H9 (cell line): ENCODE data around the gene DOCK11. TPM values are rescaled to one million over a fixed set of nuclear protein-coding genes. Genes with fewer than 3 reads are reported as not detected.

Source experiments
- DNase-seq: peaks from one replicate; pipeline ENCODE4 v3.0.0-alpha.2; 2017
- H2AFZ ChIP-seq: one replicate; pipeline ENCODE4 v1.6.1; 2013; ENCODE audit warnings: mild to moderate bottlenecking, low read length, control low read depth, moderate library complexity
- H2AK5ac ChIP-seq: 2 replicates; pipeline ENCODE4 v1.6.1; 2013; ENCODE audit warnings: low read length, control low read depth, mixed read lengths; ENCODE audit not compliant: insufficient read length
- H2BK120ac ChIP-seq: one replicate; pipeline ENCODE4 v1.6.1; 2013; ENCODE audit warnings: low read depth, mild to moderate bottlenecking, low read length, control low read depth, inconsistent platforms; ENCODE audit not compliant: poor library complexity, severe bottlenecking
- H2BK12ac ChIP-seq: 2 replicates; pipeline ENCODE4 v1.6.1; 2013; ENCODE audit warnings: low read length, control low read depth, mixed read lengths, low read depth; ENCODE audit not compliant: insufficient read length
- H2BK15ac ChIP-seq: 2 replicates; pipeline ENCODE4 v1.6.1; 2013; ENCODE audit warnings: low read depth, low read length, control low read depth
- H2BK20ac ChIP-seq: one replicate; pipeline ENCODE4 v1.6.1; 2013; ENCODE audit warnings: low read depth, mild to moderate bottlenecking, low read length, control low read depth, inconsistent platforms; ENCODE audit not compliant: poor library complexity, severe bottlenecking
- H2BK5ac ChIP-seq: 2 replicates; pipeline ENCODE4 v1.6.1; 2013; ENCODE audit warnings: low read length, control low read depth, mixed read lengths; ENCODE audit not compliant: insufficient read length
- H3K14ac ChIP-seq: 2 replicates; pipeline ENCODE4 v1.6.1; 2013; ENCODE audit warnings: low read length, control low read depth; ENCODE audit not compliant: insufficient read depth
- H3K18ac ChIP-seq: 2 replicates; pipeline ENCODE4 v1.6.1; 2013; ENCODE audit warnings: low read depth, mild to moderate bottlenecking, mixed read lengths, low read length, control low read depth; ENCODE audit not compliant: insufficient read length
- H3K23ac ChIP-seq: 2 replicates; pipeline ENCODE4 v1.6.1; 2013; ENCODE audit warnings: low read length, control low read depth, mixed read lengths, low read depth; ENCODE audit not compliant: insufficient read length
- H3K23me2 ChIP-seq: 2 replicates; pipeline ENCODE4 v1.6.1; 2013; ENCODE audit warnings: low read depth, mild to moderate bottlenecking, mixed read lengths, low read length, control low read depth; ENCODE audit not compliant: insufficient read length, poor library complexity, severe bottlenecking
- H3K27ac ChIP-seq: 2 replicates; pipeline ENCODE4 v1.5.1; 2013; ENCODE audit warnings: low read length, control low read depth, mixed read lengths, low read depth; ENCODE audit not compliant: insufficient read length
- H3K27me3 ChIP-seq: 2 replicates; pipeline ENCODE4 v1.6.1; 2013; ENCODE audit warnings: low read length, control low read depth, inconsistent platforms; ENCODE audit not compliant: insufficient read depth
- H3K4ac ChIP-seq: 2 replicates; pipeline ENCODE4 v1.6.1; 2013; ENCODE audit warnings: low read depth, mild to moderate bottlenecking, control low read depth, inconsistent platforms, low read length, moderate library complexity
- H3K4me1 ChIP-seq: 2 replicates; pipeline ENCODE4 v1.6.1; 2013; ENCODE audit warnings: low read length, control low read depth, inconsistent platforms; ENCODE audit not compliant: insufficient read depth
- H3K4me2 ChIP-seq: 2 replicates; pipeline ENCODE4 v1.6.1; 2013; ENCODE audit warnings: low read length, control low read depth, mixed read lengths; ENCODE audit not compliant: insufficient read length, insufficient read depth
- H3K56ac ChIP-seq: 2 replicates; pipeline ENCODE4 v1.6.1; 2013; ENCODE audit warnings: low read depth, mild to moderate bottlenecking, mixed read lengths, low read length, control low read depth; ENCODE audit not compliant: insufficient read length
- H3K79me1 ChIP-seq: 2 replicates; pipeline ENCODE4 v1.6.1; 2013; ENCODE audit warnings: low read depth, mild to moderate bottlenecking, moderate library complexity, low read length, control low read depth, inconsistent platforms; ENCODE audit not compliant: insufficient read depth, poor library complexity, severe bottlenecking
- H3K79me2 ChIP-seq: 2 replicates; pipeline ENCODE4 v1.6.1; 2013; ENCODE audit warnings: low read length, control low read depth, inconsistent platforms; ENCODE audit not compliant: insufficient read depth
- H3K9ac ChIP-seq: 2 replicates; pipeline ENCODE4 v1.6.1; 2013; ENCODE audit warnings: low read length, control low read depth, mixed read lengths; ENCODE audit not compliant: insufficient read length; ENCODE audit errors: extremely low read depth
- H3K9me3 ChIP-seq: one replicate; pipeline ENCODE4 v1.6.1; 2013; ENCODE audit warnings: low read depth, low read length, inconsistent platforms; ENCODE audit not compliant: control insufficient read depth
- H3T11ph ChIP-seq: one replicate; pipeline ENCODE4 v1.6.1; 2013; ENCODE audit warnings: mild to moderate bottlenecking, low read length, control low read depth, inconsistent platforms
- H4K20me1 ChIP-seq: one replicate; pipeline ENCODE4 v1.6.1; 2013; ENCODE audit not compliant: control insufficient read depth, insufficient read length, insufficient read depth
- H4K5ac ChIP-seq: 2 replicates; pipeline ENCODE4 v1.6.1; 2013; ENCODE audit warnings: low read depth, mild to moderate bottlenecking, mixed read lengths, low read length, control low read depth; ENCODE audit not compliant: insufficient read length
- H4K8ac ChIP-seq: replicated peaks from 2 replicates; pipeline ENCODE4 v1.6.1; 2013; ENCODE audit warnings: low read length, control low read depth, mixed read lengths, low read depth; ENCODE audit not compliant: insufficient read length
- H4K91ac ChIP-seq: 2 replicates; pipeline ENCODE4 v1.6.1; 2013; ENCODE audit warnings: low read depth, mild to moderate bottlenecking, moderate library complexity, mixed read lengths, low read length, control low read depth; ENCODE audit not compliant: insufficient read length
- H3K27ac Mint-ChIP-seq, 3 experiments: 2 replicates in 2 of 3; 3 replicates in 1 of 3; pipeline ENCODE4 v1.8.0; 2020 to 2021; ENCODE audit warnings: mixed read lengths in 3 of 3, mild to moderate bottlenecking in 1 of 3, moderate library complexity in 1 of 3
- H3K27me3 Mint-ChIP-seq: 2 replicates; pipeline ENCODE4 v1.8.0; 2021; ENCODE audit warnings: low read depth, mild to moderate bottlenecking, moderate library complexity, mixed read lengths
- H3K36me3 Mint-ChIP-seq, 3 experiments: 2 replicates in 2 of 3; 3 replicates in 1 of 3; pipeline ENCODE4 v1.8.0; 2020 to 2021; ENCODE audit warnings: low read depth in 3 of 3, mixed read lengths in 3 of 3; ENCODE audit not compliant: insufficient read depth in 1 of 3
- H3K4me1 Mint-ChIP-seq, 2 experiments: 2 replicates each; pipeline ENCODE4 v1.8.0; 2020; ENCODE audit warnings: mixed read lengths in 2 of 2
- H3K4me3 Mint-ChIP-seq, 2 experiments: 2 replicates in 1 of 2; 3 replicates in 1 of 2; pipeline ENCODE4 v1.8.0; 2020 to 2021; ENCODE audit warnings: mild to moderate bottlenecking in 2 of 2, mixed read lengths in 2 of 2, moderate library complexity in 1 of 2
- H3K9me3 Mint-ChIP-seq, 2 experiments: 2 replicates in 1 of 2; 3 replicates in 1 of 2; pipeline ENCODE4 v1.8.0; 2020; ENCODE audit warnings: mild to moderate bottlenecking in 2 of 2, mixed read lengths in 2 of 2, moderate library complexity in 1 of 2
- CTCF ChIP-seq: fragments of 200-600 bp; sonication (generic); conservative IDR thresholded peaks from 3 replicates; pipeline ENCODE4 v1.8.0; 2021; ENCODE audit warnings: antibody characterized with exemption, mild to moderate bottlenecking
- WGBS: extraction: QIAGEN DNeasy Blood & Tissue Kit; methylation state at CpG from one replicate; pipeline ENCODE4 v1.1.7; 2013; ENCODE audit warnings: missing lambda C conversion rate, low lambda C conversion rate, mixed read lengths; ENCODE audit not compliant: insufficient read length; ENCODE audit errors: extremely low coverage; 5-methylcytosine and 5-hydroxymethylcytosine counted together
- total RNA-seq: library from RNA; stranded (reverse); gene quantifications from 2 replicates; pipeline ENCODE4 v1.2.1, GENCODE V29; 2021

DOCK11 gene
- total RNA-seq, 1 experiment from 2014 or later, result 6.2 TPM

GRCh38 chrX:118724365-118724764 lies 228.8 kb downstream of the DOCK11 start:
- Histone ChIP-seq H4K20me1 (no peaks in the 10 kb centered on the region), H4K91ac (no peak overlapping the region), H3K18ac (no peak overlapping the region), H3K14ac (no peak overlapping the region), H2AK5ac (no peak overlapping the region), H2AFZ (no peak overlapping the region), H3K4me2 (no peak overlapping the region), H3K4me1 (no peaks in the 10 kb centered on the region; the same call in 1 of the 2 replicates), H2BK120ac (no peak overlapping the region), H2BK12ac (no peak overlapping the region), H3K79me2 (no peaks in the 10 kb centered on the region), H3K27me3 (no peaks in the 10 kb centered on the region; the same call in 1 of the 2 replicates), H3K27ac (no peak overlapping the region), H2BK5ac (no peak overlapping the region), H3T11ph (no peak overlapping the region), H4K8ac (no peak overlapping the region), H4K5ac (no peak overlapping the region), H3K9me3 (peaks cover 26% of the 10 kb centered on the region), H3K23ac (no peak overlapping the region), H2BK20ac (no peak overlapping the region), H3K4ac (no peak overlapping the region), H3K79me1 (no peaks in the 10 kb centered on the region), H3K56ac (no peak overlapping the region), H3K23me2 (no peaks in the 10 kb centered on the region), H3K9ac (no peak overlapping the region), H2BK15ac (no peak overlapping the region)
- Mint-ChIP-seq H3K9me3 (peaks cover 15 to 80% of the 10 kb centered on the region in 2 experiments), H3K36me3 (peaks cover 0 to 9% (median 0%) of the 10 kb centered on the region in 3 experiments; a peak in 3 of 7 replicates), H3K4me3 (no peak overlapping the region), H3K4me1 (peaks cover 26 to 43% of the 10 kb centered on the region in 2 experiments), H3K27ac (no peak overlapping the region), H3K27me3 (peaks cover 21% of the 10 kb centered on the region)
- no peak for DNase-seq
- no CpG with 5 or more reads among the region's 5 CpGs for WGBS
- TF ChIP-seq CTCF, result no peak
